Panc1 (cell line): ENCODE measurements around the gene MCM3AP.

Source experiments
- CTCF ChIP-seq: fragments of 450-650 bp; IDR thresholded peaks from 2 replicates; pipeline ENCODE4 v1.5.1; 2017; ENCODE audit warnings: mild to moderate bottlenecking
- POLR2AphosphoS5 ChIP-seq: IDR thresholded peaks from 2 replicates; pipeline ENCODE4 v1.6.1; 2012; ENCODE audit warnings: mild to moderate bottlenecking, low read depth, low read length, moderate library complexity
- SIN3A ChIP-seq: IDR thresholded peaks from 2 replicates; pipeline ENCODE4 v1.6.1; 2012; ENCODE audit warnings: low read depth, mild to moderate bottlenecking, low read length, moderate library complexity, borderline replicate concordance; ENCODE audit not compliant: insufficient read depth
- TF ChIP-seq, protein P1 (sequence below), 2 experiments: IDR thresholded peaks; 2 replicates each; pipeline ENCODE4 v1.6.1; 2011 to 2012; ENCODE audit warnings: low read depth in 2 of 2, control low read depth in 1 of 2, low read length in 1 of 2, mild to moderate bottlenecking in 1 of 2, moderate library complexity in 1 of 2; ENCODE audit not compliant: insufficient read depth in 1 of 2

GRCh38 chr21:46189959-46190490, 95.4 kb downstream of the MCM3AP start:
- TF ChIP-seq CTCF (no peak), POLR2AphosphoS5 (no peak), SIN3A (no peak)
- TF ChIP-seq, protein P1, sequence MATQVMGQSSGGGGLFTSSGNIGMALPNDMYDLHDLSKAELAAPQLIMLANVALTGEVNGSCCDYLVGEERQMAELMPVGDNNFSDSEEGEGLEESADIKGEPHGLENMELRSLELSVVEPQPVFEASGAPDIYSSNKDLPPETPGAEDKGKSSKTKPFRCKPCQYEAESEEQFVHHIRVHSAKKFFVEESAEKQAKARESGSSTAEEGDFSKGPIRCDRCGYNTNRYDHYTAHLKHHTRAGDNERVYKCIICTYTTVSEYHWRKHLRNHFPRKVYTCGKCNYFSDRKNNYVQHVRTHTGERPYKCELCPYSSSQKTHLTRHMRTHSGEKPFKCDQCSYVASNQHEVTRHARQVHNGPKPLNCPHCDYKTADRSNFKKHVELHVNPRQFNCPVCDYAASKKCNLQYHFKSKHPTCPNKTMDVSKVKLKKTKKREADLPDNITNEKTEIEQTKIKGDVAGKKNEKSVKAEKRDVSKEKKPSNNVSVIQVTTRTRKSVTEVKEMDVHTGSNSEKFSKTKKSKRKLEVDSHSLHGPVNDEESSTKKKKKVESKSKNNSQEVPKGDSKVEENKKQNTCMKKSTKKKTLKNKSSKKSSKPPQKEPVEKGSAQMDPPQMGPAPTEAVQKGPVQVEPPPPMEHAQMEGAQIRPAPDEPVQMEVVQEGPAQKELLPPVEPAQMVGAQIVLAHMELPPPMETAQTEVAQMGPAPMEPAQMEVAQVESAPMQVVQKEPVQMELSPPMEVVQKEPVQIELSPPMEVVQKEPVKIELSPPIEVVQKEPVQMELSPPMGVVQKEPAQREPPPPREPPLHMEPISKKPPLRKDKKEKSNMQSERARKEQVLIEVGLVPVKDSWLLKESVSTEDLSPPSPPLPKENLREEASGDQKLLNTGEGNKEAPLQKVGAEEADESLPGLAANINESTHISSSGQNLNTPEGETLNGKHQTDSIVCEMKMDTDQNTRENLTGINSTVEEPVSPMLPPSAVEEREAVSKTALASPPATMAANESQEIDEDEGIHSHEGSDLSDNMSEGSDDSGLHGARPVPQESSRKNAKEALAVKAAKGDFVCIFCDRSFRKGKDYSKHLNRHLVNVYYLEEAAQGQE (IDR thresholded peaks at IDR 0.05; ENCODE audit: insufficient read depth in 1 of 2, low read depth in 2 of 2, low read length in 1 of 2), result no peak
